22Rv1 (cell line): ENCODE measurements around the gene P4HA2.

Experiments used
- ZFX ChIP-seq: fragments of 450-650 bp; IDR thresholded peaks from 2 replicates; pipeline ENCODE4 v1.6.1; 2017; ENCODE audit warnings: antibody characterized with exemption, borderline replicate concordance
- TF ChIP-seq, protein P1 (sequence below): fragments of 450-650 bp; IDR thresholded peaks from 2 replicates; pipeline ENCODE4 v1.5.1; 2017; ENCODE audit warnings: mild to moderate bottlenecking

- TF ChIP-seq, protein P1, sequence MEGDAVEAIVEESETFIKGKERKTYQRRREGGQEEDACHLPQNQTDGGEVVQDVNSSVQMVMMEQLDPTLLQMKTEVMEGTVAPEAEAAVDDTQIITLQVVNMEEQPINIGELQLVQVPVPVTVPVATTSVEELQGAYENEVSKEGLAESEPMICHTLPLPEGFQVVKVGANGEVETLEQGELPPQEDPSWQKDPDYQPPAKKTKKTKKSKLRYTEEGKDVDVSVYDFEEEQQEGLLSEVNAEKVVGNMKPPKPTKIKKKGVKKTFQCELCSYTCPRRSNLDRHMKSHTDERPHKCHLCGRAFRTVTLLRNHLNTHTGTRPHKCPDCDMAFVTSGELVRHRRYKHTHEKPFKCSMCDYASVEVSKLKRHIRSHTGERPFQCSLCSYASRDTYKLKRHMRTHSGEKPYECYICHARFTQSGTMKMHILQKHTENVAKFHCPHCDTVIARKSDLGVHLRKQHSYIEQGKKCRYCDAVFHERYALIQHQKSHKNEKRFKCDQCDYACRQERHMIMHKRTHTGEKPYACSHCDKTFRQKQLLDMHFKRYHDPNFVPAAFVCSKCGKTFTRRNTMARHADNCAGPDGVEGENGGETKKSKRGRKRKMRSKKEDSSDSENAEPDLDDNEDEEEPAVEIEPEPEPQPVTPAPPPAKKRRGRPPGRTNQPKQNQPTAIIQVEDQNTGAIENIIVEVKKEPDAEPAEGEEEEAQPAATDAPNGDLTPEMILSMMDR, result no peak
- TF ChIP-seq ZFX, result no peak
Measured at GRCh38 chr5:132214491-132214890, 13.2 kb downstream of the P4HA2 start.
